GM12878 (cell line): ENCODE measurements around the gene ITPR2. TPM values are rescaled to one million over a fixed set of nuclear protein-coding genes. Genes with fewer than 3 reads are reported as not detected.

Experiments
- ATAC-seq: fragments of 200-7000 bp; cut with Tn5 transposase; 3 replicates; pipeline ENCODE4 v1.9.1; 2020; ENCODE audit warnings: mild to moderate bottlenecking, moderate library complexity
- BruUV-seq: library from RNA; stranded (reverse); fragments of 400-500 nt; replicated peaks from 2 replicates; lab custom pipeline; 2021; lab: Mats Ljungman, UMichigan
- CTCF ChIA-PET: fragments of 300-600 bp; sonication (Branson Sonifier 250); formaldehyde crosslinking; extraction: SDS; loops from one replicate; lab custom pipeline; 2021; ENCODE audit warnings: inconsistent platforms; lab: Yijun Ruan, JAX
- POLR2A ChIA-PET: fragments of 350-600 bp; formaldehyde crosslinking; extraction: SDS; loops from one replicate; lab custom pipeline; 2021; ENCODE audit warnings: inconsistent platforms; lab: Charles Lee
- RAD21 ChIA-PET: fragments of 300-600 bp; sonication (Branson Sonifier 250); formaldehyde crosslinking; loops from one replicate; lab custom pipeline; 2023; ENCODE audit warnings: antibody characterized with exemption; ENCODE audit not compliant: unreplicated experiment; lab: Charles Lee
- SMC1A ChIA-PET: fragments of 300-600 bp; sonication (Branson Sonifier 250); formaldehyde crosslinking; loops from one replicate; lab custom pipeline; 2023; ENCODE audit not compliant: unreplicated experiment, uncharacterized antibody; lab: Charles Lee
- DNase-seq: peaks from one replicate; pipeline ENCODE4 v3.0.0-alpha.2; 2011; ENCODE audit warnings: low read depth, low spot score
- FAIRE-seq: peaks from 3 replicates; lab custom pipeline; 2011; peaks lifted over from hg19 to GRCh38; lab: Jason Lieb, UNC
- H2AFZ ChIP-seq: 2 replicates; pipeline ENCODE4 v1.6.0; 2011; ENCODE audit warnings: low read depth, low read length, control low read depth; ENCODE audit not compliant: control insufficient read depth
- H3K27ac ChIP-seq: 2 replicates; pipeline ENCODE4 v1.5.1; 2011; ENCODE audit warnings: control low read depth; ENCODE audit not compliant: control insufficient read depth, insufficient read depth
- H3K27me3 ChIP-seq, 2 experiments: replicated peaks in 1 of 2; 2 replicates each; pipeline versions ENCODE4 v1.6.0 to v1.6.1; 2011; ENCODE audit warnings: low read length in 1 of 2; ENCODE audit not compliant: control insufficient read depth in 2 of 2, insufficient read depth in 2 of 2
- H3K36me3 ChIP-seq, 2 experiments: 2 replicates each; pipeline ENCODE4 v1.5.1; 2011; ENCODE audit warnings: low read length in 1 of 2; ENCODE audit not compliant: control insufficient read depth in 2 of 2, insufficient read depth in 2 of 2
- H3K4me1 ChIP-seq: 2 replicates; pipeline ENCODE4 v1.6.1; 2011; ENCODE audit warnings: mild to moderate bottlenecking, low read length, moderate library complexity, mixed read lengths; ENCODE audit not compliant: control insufficient read depth, insufficient read depth
- H3K4me2 ChIP-seq: 2 replicates; pipeline ENCODE4 v1.6.0; 2011; ENCODE audit warnings: control low read depth; ENCODE audit not compliant: control insufficient read depth, insufficient read depth
- H3K4me3 ChIP-seq: fragments of 200-600 bp; sonication (generic); 2 replicates; pipeline ENCODE4 v1.5.1; 2016
- H3K79me2 ChIP-seq: 2 replicates; pipeline ENCODE4 v1.6.0; 2011; ENCODE audit warnings: low read length; ENCODE audit not compliant: control insufficient read depth, insufficient read depth
- H3K9ac ChIP-seq: 2 replicates; pipeline ENCODE4 v1.8.0; 2011; ENCODE audit warnings: low read length, control low read depth, mixed read lengths; ENCODE audit not compliant: control insufficient read depth, insufficient read depth
- H3K9me3 ChIP-seq: replicated peaks from 3 replicates; pipeline ENCODE4 v1.5.1; 2011; ENCODE audit warnings: mild to moderate bottlenecking, low read length; ENCODE audit not compliant: control insufficient read depth, insufficient read depth
- H4K20me1 ChIP-seq: 2 replicates; pipeline ENCODE4 v1.6.0; 2011; ENCODE audit not compliant: control insufficient read depth, insufficient read depth
- ASH2L ChIP-seq: fragments of 300-600, 200-600 bp; sonication (generic); IDR thresholded peaks from 2 replicates; pipeline ENCODE4 v1.6.1; 2017; ENCODE audit warnings: low read depth, mild to moderate bottlenecking, borderline replicate concordance
- CHD4 ChIP-seq: fragments of 200-600 bp; sonication (generic); IDR thresholded peaks from 2 replicates; pipeline ENCODE4 v1.6.1; 2016; ENCODE audit warnings: mild to moderate bottlenecking
- CREB1 ChIP-seq: IDR thresholded peaks from 2 replicates; pipeline ENCODE4 v1.6.1; 2012; ENCODE audit warnings: low read depth, mild to moderate bottlenecking, inconsistent platforms
- EGR1 ChIP-seq, 2 experiments: IDR thresholded peaks; 1 replicate in 1 of 2; 2 replicates in 1 of 2; pipeline ENCODE4 v1.6.1; 2011 to 2012; ENCODE audit warnings: low read depth in 2 of 2, low read length in 2 of 2, borderline replicate concordance in 1 of 2, mild to moderate bottlenecking in 1 of 2, moderate library complexity in 1 of 2
- EP300 ChIP-seq, 2 experiments: fragments of 150-350 bp in 1 of 2; IDR thresholded peaks; 2 replicates each; pipeline ENCODE4 v1.6.1; 2011 to 2012; ENCODE audit warnings: low read depth in 2 of 2, low read length in 2 of 2, borderline replicate concordance in 1 of 2, improper control_type of control experiment in 1 of 2, inconsistent platforms in 1 of 2; ENCODE audit not compliant: control insufficient read depth in 1 of 2
- LARP7 ChIP-seq: fragments of 450-650 bp; IDR thresholded peaks from 2 replicates; pipeline ENCODE4 v1.6.1; 2017; ENCODE audit warnings: mild to moderate bottlenecking
- MTA3 ChIP-seq: IDR thresholded peaks from 2 replicates; pipeline ENCODE4 v1.6.1; 2012; ENCODE audit warnings: low read length, inconsistent platforms, borderline replicate concordance
- MYC ChIP-seq: IDR thresholded peaks from 2 replicates; pipeline ENCODE4 v1.6.1; 2011; ENCODE audit warnings: mild to moderate bottlenecking, low read length, moderate library complexity, inconsistent platforms; ENCODE audit not compliant: insufficient read depth, insufficient replicate concordance, insufficient read length, severe bottlenecking
- NBN ChIP-seq: fragments of 450-650 bp; IDR thresholded peaks from 2 replicates; pipeline ENCODE4 v1.6.1; 2016
- PAX8 ChIP-seq: fragments of 450-650 bp; IDR thresholded peaks from 2 replicates; pipeline ENCODE4 v1.6.1; 2017; ENCODE audit warnings: mild to moderate bottlenecking, moderate library complexity
- PML ChIP-seq: IDR thresholded peaks from 2 replicates; pipeline ENCODE4 v1.6.1; 2012; ENCODE audit warnings: low read length, inconsistent platforms
- RAD51 ChIP-seq: fragments of 450-650 bp; IDR thresholded peaks from 2 replicates; pipeline ENCODE4 v1.6.1; 2016; ENCODE audit warnings: moderate library complexity, mild to moderate bottlenecking, inconsistent platforms
- RB1 ChIP-seq: fragments of 450-650 bp; formaldehyde crosslinking; IDR thresholded peaks from 2 replicates; pipeline ENCODE4 v1.6.1; 2017; ENCODE audit warnings: mild to moderate bottlenecking, borderline replicate concordance
- RELA ChIP-seq: fragments of 450-650 bp; IDR thresholded peaks from 2 replicates; pipeline ENCODE4 v1.8.0; 2014; ENCODE audit warnings: borderline replicate concordance; ENCODE audit not compliant: partially characterized antibody
- TCF3 ChIP-seq: IDR thresholded peaks from 2 replicates; pipeline ENCODE4 v1.6.1; 2012; ENCODE audit warnings: low read depth, mild to moderate bottlenecking, low read length, borderline replicate concordance; ENCODE audit not compliant: insufficient read depth
- TCF7 ChIP-seq: IDR thresholded peaks from 2 replicates; pipeline ENCODE4 v1.6.1; 2014; ENCODE audit warnings: antibody characterized with exemption, borderline replicate concordance
- ZNF217 ChIP-seq: fragments of 450-650 bp; IDR thresholded peaks from 2 replicates; pipeline ENCODE4 v1.6.1; 2017; ENCODE audit warnings: antibody characterized with exemption, mild to moderate bottlenecking
- WGBS: methylation state at CpG from one replicate; pipeline ENCODE4 v1.1.6; 2016; ENCODE audit warnings: low lambda C conversion rate; ENCODE audit not compliant: insufficient replicate concordance, insufficient coverage; ENCODE audit errors: missing lambda C conversion rate; 5-methylcytosine and 5-hydroxymethylcytosine counted together
- in situ Hi-C: fragments of 300-500 bp; cut with MboI; formaldehyde crosslinking; loops from 9 replicates; pipeline ENCODE4 v1.14.3; 2018; ENCODE audit warnings: mixed read lengths
- intact Hi-C: fragments of 100-400 bp; cut with micrococcal nuclease; formaldehyde crosslinking; loops from one replicate; pipeline ENCODE4 v1.14.2; 2022; ENCODE audit not compliant: unreplicated experiment
- polyA plus RNA-seq, 11 experiments: library from polyadenylated mRNA; depleted of rRNA in 4 of 11; unstranded in 6 of 11; stranded (reverse) in 5 of 11; fragments of >200 nt; fragmentation: Nextera tagmentation in 4 of 11; fragmentation: Illumina TruSeq in 1 of 11; extraction: Ambion mirVana in 4 of 11; extraction: Trizol in 1 of 11; gene quantifications; 1 replicate in 1 of 11; 2 replicates in 10 of 11; pipeline versions ENCODE4 v1.2.1 to v1.2.3, GENCODE V29; 2011 to 2016; ENCODE audit warnings: inconsistent platforms in 2 of 11, missing spikeins in 2 of 11, low read depth in 1 of 11
- total RNA-seq, 4 experiments: library from RNA; depleted of rRNA in 3 of 4; stranded (reverse); fragments of >200 nt in 3 of 4; fragmentation: Illumina TruSeq in 1 of 4; extraction: Trizol in 1 of 4; gene quantifications; 2 replicates each; pipeline versions ENCODE4 v1.2.1 to v1.2.3, GENCODE V29; 2013 to 2021
- TF ChIP-seq, protein P1 (sequence below): fragments of 450-650 bp; IDR thresholded peaks from 2 replicates; pipeline ENCODE4 v1.6.1; 2017; ENCODE audit warnings: antibody characterized with exemption, mild to moderate bottlenecking, moderate library complexity

ITPR2 gene
- total and polyA plus RNA-seq, 10 of the 15 experiments (the other 5 are each of a cell fraction or from before 2014, with no cell fraction given) = 7.5 to 76.2 (median 47.1) TPM

GRCh38 chr12:26843311-26843710 is 10.3 kb upstream of the ITPR2 start:
- POLR2A ChIA-PET = interaction anchor here (0.6 to 2.1 kb wide), 3 partner anchors 10 to 30 kb away, joined by 3 to 12 read pairs (median 3); partner anchors contain the start of gene ITPR2
- no peak for FAIRE-seq
- CTCF ChIA-PET = interaction anchor here (0.7 to 13.4 kb wide), 9 partner anchors 9 to 191 kb away, joined by 3 to 158 read pairs (median 4); partner anchors contain the start of gene ITPR2

More at GRCh38 chr12:26843311-26843710, 10.3 kb upstream of the ITPR2 start:
- ChIA-PET SMC1A (interaction anchor here (1.0 to 3.5 kb wide), 6 partner anchors 8 to 125 kb away, joined by 3 to 29 read pairs (median 6); no protein-coding TSS in a partner anchor), RAD21 (interaction anchor here (4.9 kb wide), 1 partner anchor 10 kb away, joined by 51 read pairs; the partner anchor contains the start of gene ITPR2)
- Histone ChIP-seq H2AFZ (no peak overlapping the region), H3K27me3 (no peaks in the 10 kb centered on the region), H3K9ac (no peak overlapping the region), H3K4me2 (no peak overlapping the region), H3K4me1 (peaks cover 10% of the 10 kb centered on the region), H3K4me3 (no peak overlapping the region), H3K36me3 (no peaks in the 10 kb centered on the region), H4K20me1 (no peaks in the 10 kb centered on the region), H3K27ac (no peak overlapping the region), H3K79me2 (no peaks in the 10 kb centered on the region), H3K9me3 (no peaks in the 10 kb centered on the region; the same call in 2 of the 3 replicates)
- intact Hi-C loops = no loop called here
- TF ChIP-seq RB1 (no peak), LARP7 (no peak), TCF7 (no peak), EP300 (IDR thresholded peaks at IDR 0.05; ENCODE audit: borderline replicate concordance in 1 of 2, control insufficient read depth in 1 of 2, low read depth in 2 of 2, low read length in 2 of 2) (no peak), NBN (no peak), PML (no peak), ASH2L (no peak), PAX8 (no peak), CHD4 (no peak), RAD51 (no peak), CREB1 (no peak), MTA3 (no peak), ZNF217 (no peak), TCF3 (no peak), RELA (no peak), EGR1 (IDR thresholded peaks at IDR 0.05; ENCODE audit: borderline replicate concordance in 1 of 2, low read depth in 2 of 2, low read length in 2 of 2) (no peak), MYC (no peak)
- TF ChIP-seq, protein P1, sequence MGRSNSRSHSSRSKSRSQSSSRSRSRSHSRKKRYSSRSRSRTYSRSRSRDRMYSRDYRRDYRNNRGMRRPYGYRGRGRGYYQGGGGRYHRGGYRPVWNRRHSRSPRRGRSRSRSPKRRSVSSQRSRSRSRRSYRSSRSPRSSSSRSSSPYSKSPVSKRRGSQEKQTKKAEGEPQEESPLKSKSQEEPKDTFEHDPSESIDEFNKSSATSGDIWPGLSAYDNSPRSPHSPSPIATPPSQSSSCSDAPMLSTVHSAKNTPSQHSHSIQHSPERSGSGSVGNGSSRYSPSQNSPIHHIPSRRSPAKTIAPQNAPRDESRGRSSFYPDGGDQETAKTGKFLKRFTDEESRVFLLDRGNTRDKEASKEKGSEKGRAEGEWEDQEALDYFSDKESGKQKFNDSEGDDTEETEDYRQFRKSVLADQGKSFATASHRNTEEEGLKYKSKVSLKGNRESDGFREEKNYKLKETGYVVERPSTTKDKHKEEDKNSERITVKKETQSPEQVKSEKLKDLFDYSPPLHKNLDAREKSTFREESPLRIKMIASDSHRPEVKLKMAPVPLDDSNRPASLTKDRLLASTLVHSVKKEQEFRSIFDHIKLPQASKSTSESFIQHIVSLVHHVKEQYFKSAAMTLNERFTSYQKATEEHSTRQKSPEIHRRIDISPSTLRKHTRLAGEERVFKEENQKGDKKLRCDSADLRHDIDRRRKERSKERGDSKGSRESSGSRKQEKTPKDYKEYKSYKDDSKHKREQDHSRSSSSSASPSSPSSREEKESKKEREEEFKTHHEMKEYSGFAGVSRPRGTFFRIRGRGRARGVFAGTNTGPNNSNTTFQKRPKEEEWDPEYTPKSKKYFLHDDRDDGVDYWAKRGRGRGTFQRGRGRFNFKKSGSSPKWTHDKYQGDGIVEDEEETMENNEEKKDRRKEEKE = no peak
- DNase-seq (no peak), ATAC-seq (no peak)
- 93% methylated on average over 2 of the region's 2 CpGs for WGBS
- no TSS peak for BruUV-seq
- in situ Hi-C loops = no loop called here
